Esophagus squamous epithelium (tissue), 5 donors: ENCODE measurements around the gene ADAP1. TPM values are rescaled to one million over a fixed set of nuclear protein-coding genes. Genes with fewer than 3 reads are reported as not detected.

ENCODE experiments used
- DNase-seq: peaks from one replicate; lab custom pipeline; 2025; lab: John Stamatoyannopoulos, UW
- H3K27ac ChIP-seq, 4 donors: fragments of 200-600 bp; sonication (generic); one replicate each; pipeline ENCODE4 v1.5.1; 2016 to 2019; ENCODE audit warnings: mild to moderate bottlenecking in 1 of 4
- H3K27me3 ChIP-seq, 4 donors: fragments of 200-600 bp; sonication (generic); 1 replicate in 3 of 4; 2 replicates in 1 of 4; pipeline versions ENCODE4 v1.5.1 to v1.6.0; 2017 to 2021; ENCODE audit warnings: antibody characterized with exemption in 1 of 4
- H3K36me3 ChIP-seq, 3 donors: fragments of 200-600 bp; sonication (generic); one replicate each; pipeline ENCODE4 v1.5.1; 2016 to 2019
- H3K4me1 ChIP-seq, 3 donors: fragments of 200-600 bp; sonication (generic); one replicate each; pipeline ENCODE4 v1.5.1; 2017 to 2019
- H3K4me3 ChIP-seq, 4 donors: fragments of 200-600 bp; sonication (generic); 1 replicate in 3 of 4; 2 replicates in 1 of 4; pipeline ENCODE4 v1.5.1; 2016 to 2019; ENCODE audit warnings: mild to moderate bottlenecking in 2 of 4, moderate library complexity in 1 of 4
- H3K9me3 ChIP-seq, 3 donors: fragments of 200-600 bp; sonication (generic); one replicate each; pipeline ENCODE4 v1.5.1; 2016 to 2019
- CTCF ChIP-seq, 6 experiments: fragments of 450-650 bp in 4 of 6; fragments of 200-600 bp in 2 of 6; sonication (generic) in 2 of 6; IDR thresholded peaks; one replicate each; pipeline ENCODE4 v1.5.1; 2016 to 2019; ENCODE audit warnings: antibody characterized with exemption in 6 of 6, mild to moderate bottlenecking in 4 of 6, moderate library complexity in 4 of 6
- POLR2A ChIP-seq, 4 donors: fragments of 450-650 bp; IDR thresholded peaks; one replicate each; pipeline ENCODE4 v1.6.1; 2017; ENCODE audit warnings: antibody characterized with exemption in 4 of 4, mild to moderate bottlenecking in 4 of 4, moderate library complexity in 3 of 4
- WGBS, 2 donors: methylation state at CpG; one replicate each; pipeline ENCODE4 v1.1.5; 2018; 5-methylcytosine and 5-hydroxymethylcytosine counted together
- intact Hi-C: fragments of 100-400 bp; cut with DNase I; formaldehyde crosslinking; loops from one replicate; pipeline ENCODE4 v1.15.0; 2022
- total RNA-seq, 4 donors: library from RNA; depleted of rRNA; stranded (reverse); fragments of >200 nt; gene quantifications; one replicate each; pipeline ENCODE4 v1.1.0, GENCODE V29; 2016
- donor health status: DM: yes; HTN: yes; CAD: no.

ADAP1 gene
- total RNA-seq, 4 donors from 2014 or later: 6.0 to 13.7 (median 9.9) TPM

- peak overlapping the region; percentile 70 to 91 (median 86) for H3K27ac ChIP-seq
- peak overlapping the region in 2 of 4 donors; percentile 0 to 37 for H3K4me3 ChIP-seq
- no peaks in the 10 kb centered on the region for H3K27me3 ChIP-seq
- H3K4me1 ChIP-seq: peaks cover 15 to 24% (median 17%) of the 10 kb centered on the region in 3 donors
- 55 to 67% methylated on average over 8 to 20 of the region's 22 CpGs for WGBS, 2 donors
- H3K9me3 ChIP-seq: no peaks in the 10 kb centered on the region
- TF ChIP-seq CTCF (IDR thresholded peaks at IDR 0.05) (peak in 2 of 6 experiments; percentile 7 to 19), POLR2A (IDR thresholded peaks at IDR 0.05) (peak in 1 of 4 donors; percentile 4)
- DNase-seq: no peak
- intact Hi-C loops: no loop called here
- peaks cover 17 to 95% (median 28%) of the 10 kb centered on the region in 3 donors for H3K36me3 ChIP-seq
These were observed 86.9 kb downstream of the ADAP1 start for GRCh38 chr7:867406-868188.

GRCh38 chr7:867001-867405, 87.5 kb downstream of the ADAP1 start:
- WGBS, 2 donors: 45 to 71% methylated on average over 5 to 13 of the region's 18 CpGs
- Histone ChIP-seq H3K36me3 (peaks cover 23 to 95% (median 25%) of the 10 kb centered on the region in 3 donors), H3K27me3 (no peaks in the 10 kb centered on the region), H3K27ac (peak overlapping the region; percentile 70 to 91 (median 86)), H3K4me3 (peak overlapping the region in 2 of 4 donors; percentile 0 to 37), H3K9me3 (no peaks in the 10 kb centered on the region), H3K4me1 (peaks cover 15 to 24% (median 17%) of the 10 kb centered on the region in 3 donors)
- TF ChIP-seq POLR2A (IDR thresholded peaks at IDR 0.05) (no peak), CTCF (IDR thresholded peaks at IDR 0.05) (no peak)
- intact Hi-C loops: no loop called here
- DNase-seq: no peak

- no peaks in the 10 kb centered on the region for H3K27me3 ChIP-seq
- peaks cover 15 to 24% (median 17%) of the 10 kb centered on the region in 3 donors for H3K4me1 ChIP-seq
- no peaks in the 10 kb centered on the region for H3K9me3 ChIP-seq
- H3K27ac ChIP-seq: peak overlapping the region; percentile 70 to 91 (median 86)
- WGBS, 2 donors: 96% methylated on average over 14 to 17 of the region's 25 CpGs
- H3K36me3 ChIP-seq: peaks cover 34 to 95% (median 36%) of the 10 kb centered on the region in 3 donors
- intact Hi-C loops: no loop called here
- DNase-seq: no peak
- H3K4me3 ChIP-seq: no peak overlapping the region
- TF ChIP-seq POLR2A (IDR thresholded peaks at IDR 0.05): no peak
- TF ChIP-seq CTCF (IDR thresholded peaks at IDR 0.05): no peak
These were observed 88.6 kb downstream of the ADAP1 start for GRCh38 chr7:865921-866320.

- no peak for DNase-seq
- H3K36me3 ChIP-seq: peaks cover 36 to 100% (median 41%) of the 10 kb centered on the region in 3 donors
- TF ChIP-seq POLR2A (IDR thresholded peaks at IDR 0.05): no peak
- no peak for TF ChIP-seq CTCF (IDR thresholded peaks at IDR 0.05)
- H3K4me1 ChIP-seq: peaks cover 13 to 22% (median 14%) of the 10 kb centered on the region in 3 donors
- H3K27ac ChIP-seq: no peak overlapping the region
- intact Hi-C loops: no loop called here
- H3K9me3 ChIP-seq: no peaks in the 10 kb centered on the region
- no peak overlapping the region for H3K4me3 ChIP-seq
- H3K27me3 ChIP-seq: no peaks in the 10 kb centered on the region
- 87 to 93% methylated on average over 12 to 14 of the region's 16 CpGs for whole genome bisulfite sequencing, 2 donors
These were observed 91.4 kb downstream of the ADAP1 start for GRCh38 chr7:863106-863505.

- Histone ChIP-seq H3K4me1 (peaks cover 4 to 12% (median 5%) of the 10 kb centered on the region in 3 donors), H3K9me3 (no peaks in the 10 kb centered on the region), H3K27ac (no peak overlapping the region), H3K36me3 (peaks cover 36 to 100% (median 46%) of the 10 kb centered on the region in 3 donors), H3K4me3 (no peak overlapping the region), H3K27me3 (no peaks in the 10 kb centered on the region)
- TF ChIP-seq POLR2A (IDR thresholded peaks at IDR 0.05): no peak
- TF ChIP-seq CTCF (IDR thresholded peaks at IDR 0.05): no peak
- WGBS, 2 donors: 86 to 93% methylated on average over 6 of the region's 6 CpGs
- DNase-seq: no peak
- intact Hi-C loops: no loop called here
These were observed 92.3 kb downstream of the ADAP1 start for GRCh38 chr7:862157-862556.
